ENCODE results near the gene INO80C.

INO80C gene

DNA sequence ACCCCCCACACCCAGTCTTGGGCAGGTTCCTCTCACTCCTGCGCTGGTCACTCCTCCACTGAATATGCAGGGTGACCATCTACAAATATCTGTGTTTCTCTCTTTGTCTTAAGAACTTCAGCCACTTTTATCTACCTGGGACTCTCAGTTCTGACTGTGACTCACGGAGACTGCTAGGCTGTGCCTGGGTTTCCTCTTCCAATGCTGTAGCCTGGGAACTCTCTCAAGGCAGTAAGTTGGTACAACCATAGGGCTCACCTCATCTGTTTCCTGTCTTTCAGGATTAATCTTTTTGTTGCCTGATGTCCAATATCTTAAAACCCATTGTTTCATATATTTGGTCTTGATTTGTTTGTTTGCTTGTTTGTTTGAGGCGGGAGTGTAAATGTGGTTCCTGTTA lies 73.4 kb downstream of the INO80C start:
- DNase-seq (ENCODE audit: low read depth): no peak

DNA sequence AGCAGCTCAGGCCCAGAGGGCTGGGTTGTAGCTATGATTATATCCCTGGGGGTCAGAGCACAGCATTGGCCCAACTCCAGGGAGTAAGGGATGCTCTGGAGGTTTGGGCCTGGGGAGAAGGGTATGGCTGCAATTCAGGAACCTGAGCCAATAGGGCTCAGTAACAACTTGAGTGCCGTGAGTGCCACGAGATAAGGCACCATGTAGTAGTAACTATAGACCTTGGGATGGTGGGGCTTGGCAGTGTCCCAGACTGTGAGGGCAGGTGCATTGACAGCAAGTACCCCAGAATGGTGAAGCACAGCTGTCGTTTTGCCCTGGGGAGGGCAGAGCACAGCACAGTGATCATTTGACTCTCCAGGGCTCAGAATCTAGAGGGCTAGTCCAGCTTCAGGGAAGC lies 75.5 kb downstream of the INO80C start:
- DNase-seq (ENCODE audit: low read depth): no peak

DNA sequence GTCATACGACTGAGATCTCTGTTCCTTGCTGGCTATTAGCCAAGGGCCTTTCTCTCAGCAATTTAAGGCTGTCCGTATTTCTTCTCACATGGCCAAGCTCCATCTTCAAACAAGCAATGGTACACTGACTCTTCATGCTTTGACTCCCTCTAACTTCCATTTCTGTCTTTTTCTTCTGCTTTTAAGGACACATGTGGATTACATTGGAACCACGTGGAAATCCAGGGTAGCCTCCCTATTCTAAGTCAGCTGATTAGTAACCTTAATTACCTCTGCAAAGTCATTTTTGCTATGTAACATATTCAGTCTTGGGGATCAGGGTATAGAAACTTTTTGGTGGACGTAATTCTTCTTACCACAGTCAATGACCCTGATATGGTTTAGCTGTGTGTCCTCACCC lies 79.2 kb downstream of the INO80C start:
- no peak for DNase-seq (ENCODE audit: low read depth)

Data from amniotic epithelial cell (primary cell).